Endometrial microvascular endothelial cells (primary cell): ENCODE measurements around the gene XAB2. TPM values are rescaled to one million over a fixed set of nuclear protein-coding genes. Genes with fewer than 3 reads are reported as not detected.
"Not testable (repeated sequence)": the region's sequence is repeated elsewhere in the genome, so short reads cannot be mapped to it uniquely, and the experiment has no call there.

Experiments
- in situ Hi-C: cut with HindIII; loops from 2 replicates; pipeline ENCODE4 v1.10.0; 2017; ENCODE audit warnings: low sequenced_read_pairs, low pct_unique_long_range_greater_than_20kb; ENCODE audit errors: inconsistent ontology term
- total RNA-seq: library from RNA; depleted of rRNA; stranded (reverse); fragments of >200 nt; gene quantifications from one replicate; pipeline ENCODE4 v1.2.3, GENCODE V29; 2015; ENCODE audit errors: inconsistent ontology term

XAB2 gene
- total RNA-seq, 1 donor from 2014 or later: 39.7 TPM

GRCh38 chr19:7654401-7654800 lies 25.1 kb upstream of the XAB2 start:
- in situ Hi-C loops: no loop called here

GRCh38 chr19:7652061-7652641 lies 22.8 kb upstream of the XAB2 start:
- in situ Hi-C loops: no loop called here

- in situ Hi-C loops: no loop called here
Observed at GRCh38 chr19:7650148-7650547, 20.8 kb upstream of the XAB2 start.

GRCh38 chr19:7648265-7649014 lies 19.1 kb upstream of the XAB2 start:
- in situ Hi-C loops: no loop called here

- in situ Hi-C loops: no loop called here
Observed at GRCh38 chr19:7647156-7647555, 17.8 kb upstream of the XAB2 start.

- in situ Hi-C loops: no loop called here
Observed at GRCh38 chr19:7646426-7646700, 17.0 kb upstream of the XAB2 start.

GRCh38 chr19:7645656-7646425 lies 16.5 kb upstream of the XAB2 start:
- in situ Hi-C loops: no loop called here

- in situ Hi-C loops: no loop called here
Observed at GRCh38 chr19:7645163-7645562, 15.8 kb upstream of the XAB2 start.

- in situ Hi-C loops: no loop called here
Observed at GRCh38 chr19:7644550-7644877, 15.2 kb upstream of the XAB2 start.

- in situ Hi-C loops: not testable (repeated sequence)
Observed at GRCh38 chr19:7643629-7644549, 14.5 kb upstream of the XAB2 start.

- in situ Hi-C loops: no loop called here
Observed at GRCh38 chr19:7643031-7643415, 13.7 kb upstream of the XAB2 start.

- in situ Hi-C loops: no loop called here
Observed at GRCh38 chr19:7642295-7643030, 13.1 kb upstream of the XAB2 start.

- in situ Hi-C loops: no loop called here
Observed at GRCh38 chr19:7641290-7642276, 12.2 kb upstream of the XAB2 start.

GRCh38 chr19:7640803-7641202 lies 11.5 kb upstream of the XAB2 start:
- in situ Hi-C loops: no loop called here

- in situ Hi-C loops: no loop called here
Observed at GRCh38 chr19:7639863-7640348, 10.6 kb upstream of the XAB2 start.

- in situ Hi-C loops: no loop called here
Observed at GRCh38 chr19:7638802-7639465, 9.6 kb upstream of the XAB2 start.
